GM12892 (cell line): Measurements from ENCODE around the gene PNMA8B.

ENCODE experiments used
- POLR2A ChIP-seq: IDR thresholded peaks from 2 replicates; pipeline ENCODE4 v1.6.1; 2011; ENCODE audit warnings: low read depth, low read length, control low read depth
- POLR2AphosphoS5 ChIP-seq: IDR thresholded peaks from 2 replicates; pipeline ENCODE4 v1.6.1; 2011; ENCODE audit warnings: low read depth, low read length, control low read depth
- TAF1 ChIP-seq: IDR thresholded peaks from 2 replicates; pipeline ENCODE4 v1.6.1; 2011; ENCODE audit warnings: low read depth, mild to moderate bottlenecking, control low read depth, low read length, borderline replicate concordance

DNA sequence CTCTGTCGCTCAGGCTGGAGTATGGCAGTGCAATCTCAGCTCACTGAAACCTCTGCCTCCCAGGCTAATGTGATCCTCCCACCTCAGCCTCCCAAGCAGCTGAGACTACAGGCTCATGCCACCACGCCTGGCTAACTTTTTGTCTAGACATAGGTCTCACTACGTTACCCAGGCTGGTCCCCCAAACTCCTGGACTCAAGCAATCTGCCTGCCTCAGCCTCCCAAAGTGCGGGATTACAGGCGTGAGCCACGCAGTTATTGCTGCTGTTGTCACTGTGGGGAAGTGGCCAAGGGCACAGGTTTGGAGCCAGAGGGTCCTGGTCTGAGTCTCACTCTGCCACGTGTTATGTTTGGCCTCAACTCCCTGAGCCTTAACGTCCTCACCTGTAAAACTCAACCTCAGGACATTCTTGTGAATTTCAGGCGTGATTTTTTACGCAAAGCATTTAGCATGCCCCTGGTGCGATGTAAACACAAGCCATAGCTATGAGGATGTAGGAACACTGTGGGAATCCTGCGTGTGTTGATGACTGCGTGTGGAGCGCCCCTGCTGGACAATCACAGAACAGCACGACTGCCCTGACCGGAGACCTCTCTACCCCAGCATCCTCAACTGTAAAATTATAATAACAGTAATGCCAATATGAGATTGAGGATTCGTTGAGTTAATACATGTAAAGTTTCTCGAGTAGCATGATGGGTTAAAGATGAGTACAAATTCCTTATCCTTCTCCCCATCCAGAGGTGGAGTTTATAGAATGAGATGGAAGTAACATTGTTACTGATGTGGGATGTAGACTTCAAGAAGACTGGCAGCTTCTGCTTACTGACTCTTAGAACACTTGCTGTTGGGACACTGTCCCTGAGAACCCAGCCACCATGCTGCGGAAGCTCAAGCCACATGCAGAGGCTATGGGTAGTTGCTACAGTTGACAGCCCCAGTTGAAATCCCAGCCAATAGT is 41.8 kb upstream of the PNMA8B start:
- no peak for TF ChIP-seq POLR2AphosphoS5
- no peak for TF ChIP-seq POLR2A
- no peak for TF ChIP-seq TAF1
